Mesendoderm (in vitro differentiated cells): ENCODE data around the gene RPL31.

ENCODE experiments used
- DNase-seq: peaks from one replicate; pipeline ENCODE4 v3.0.0; 2013
- H2AK5ac ChIP-seq: 2 replicates; pipeline ENCODE4 v1.6.1; 2013; ENCODE audit warnings: low read length, inconsistent platforms
- H2BK120ac ChIP-seq: 2 replicates; pipeline ENCODE4 v1.6.1; 2013; ENCODE audit warnings: low read depth, mild to moderate bottlenecking, low read length, moderate library complexity, mixed read lengths
- H2BK15ac ChIP-seq: replicated peaks from 2 replicates; pipeline ENCODE4 v1.6.1; 2013; ENCODE audit warnings: low read depth, mild to moderate bottlenecking, moderate library complexity
- H2BK5ac ChIP-seq: 2 replicates; pipeline ENCODE4 v1.6.1; 2013; ENCODE audit warnings: low read length, inconsistent platforms
- H3K18ac ChIP-seq: 2 replicates; pipeline ENCODE4 v1.6.1; 2013; ENCODE audit warnings: mild to moderate bottlenecking, low read length, mixed read lengths
- H3K23ac ChIP-seq: one replicate; pipeline ENCODE4 v1.6.1; 2013; ENCODE audit warnings: low read length
- H3K27ac ChIP-seq: 2 replicates; pipeline ENCODE4 v1.5.1; 2013; ENCODE audit warnings: low read depth, mild to moderate bottlenecking, inconsistent platforms, low read length, moderate library complexity
- H3K27me3 ChIP-seq: 2 replicates; pipeline ENCODE4 v1.6.1; 2013; ENCODE audit warnings: low read length, control low read depth, mild to moderate bottlenecking, inconsistent platforms; ENCODE audit not compliant: insufficient read depth, poor library complexity
- H3K36me3 ChIP-seq: 2 replicates; pipeline ENCODE4 v1.6.1; 2013; ENCODE audit warnings: low read length, inconsistent platforms; ENCODE audit not compliant: control insufficient read depth, insufficient read depth
- H3K4ac ChIP-seq: one replicate; pipeline ENCODE4 v1.6.1; 2013; ENCODE audit warnings: low read depth, mild to moderate bottlenecking, low read length, moderate library complexity
- H3K4me1 ChIP-seq: 2 replicates; pipeline ENCODE4 v1.6.1; 2013; ENCODE audit warnings: low read depth, low read length, inconsistent platforms; ENCODE audit not compliant: control insufficient read depth
- H3K4me2 ChIP-seq: 2 replicates; pipeline ENCODE4 v1.6.1; 2013; ENCODE audit warnings: low read length
- H3K4me3 ChIP-seq: 2 replicates; pipeline ENCODE4 v1.5.1; 2013; ENCODE audit warnings: mild to moderate bottlenecking, low read length
- H3K56ac ChIP-seq: one replicate; pipeline ENCODE4 v1.6.1; 2013; ENCODE audit warnings: low read length
- H3K79me1 ChIP-seq: 2 replicates; pipeline ENCODE4 v1.6.1; 2013; ENCODE audit warnings: low read length, inconsistent platforms
- H3K79me2 ChIP-seq: 2 replicates; pipeline ENCODE4 v1.6.1; 2013; ENCODE audit warnings: mild to moderate bottlenecking, low read length; ENCODE audit not compliant: control insufficient read depth, insufficient read depth
- H3K9ac ChIP-seq: 2 replicates; pipeline ENCODE4 v1.6.1; 2013; ENCODE audit warnings: low read length, inconsistent platforms
- H4K5ac ChIP-seq: one replicate; pipeline ENCODE4 v1.6.1; 2013; ENCODE audit warnings: low read length
- H4K8ac ChIP-seq: one replicate; pipeline ENCODE4 v1.6.1; 2013; ENCODE audit warnings: low read depth, mild to moderate bottlenecking, control low read depth, low read length, moderate library complexity
- WGBS: extraction: QIAGEN DNeasy Blood & Tissue Kit; methylation state at CpG from one replicate; pipeline ENCODE4 v1.1.7; 2013; ENCODE audit warnings: low lambda C conversion rate, missing lambda C conversion rate; ENCODE audit not compliant: insufficient coverage; ENCODE audit errors: extremely low coverage; 5-methylcytosine and 5-hydroxymethylcytosine counted together

Gene RPL31

GRCh38 chr2:100981011-100981410, 21.1 kb upstream of the RPL31 start:
- no peaks in the 10 kb centered on the region for H3K79me1 ChIP-seq
- DNase-seq = peak; percentile 32
- H2BK120ac ChIP-seq = no peak overlapping the region
- no peak overlapping the region for H3K56ac ChIP-seq
- no peak overlapping the region for H3K4me3 ChIP-seq
- no peaks in the 10 kb centered on the region for H3K79me2 ChIP-seq
- no peak overlapping the region for H3K4me2 ChIP-seq
- no peak overlapping the region for H3K18ac ChIP-seq
- no peaks in the 10 kb centered on the region for H3K27me3 ChIP-seq
- H4K8ac ChIP-seq = no peak overlapping the region
- H3K27ac ChIP-seq = no peak overlapping the region
- H3K9ac ChIP-seq = no peak overlapping the region
- H2BK5ac ChIP-seq = no peak overlapping the region
- no peak overlapping the region for H2BK15ac ChIP-seq
- no peak overlapping the region for H3K23ac ChIP-seq
- H3K36me3 ChIP-seq = no peaks in the 10 kb centered on the region
- no peak overlapping the region for H2AK5ac ChIP-seq
- no peaks in the 10 kb centered on the region for H3K4me1 ChIP-seq
- H4K5ac ChIP-seq = no peak overlapping the region
- H3K4ac ChIP-seq = no peak overlapping the region
- no CpG with 5 or more reads among the region's 2 CpGs for WGBS

DNA sequence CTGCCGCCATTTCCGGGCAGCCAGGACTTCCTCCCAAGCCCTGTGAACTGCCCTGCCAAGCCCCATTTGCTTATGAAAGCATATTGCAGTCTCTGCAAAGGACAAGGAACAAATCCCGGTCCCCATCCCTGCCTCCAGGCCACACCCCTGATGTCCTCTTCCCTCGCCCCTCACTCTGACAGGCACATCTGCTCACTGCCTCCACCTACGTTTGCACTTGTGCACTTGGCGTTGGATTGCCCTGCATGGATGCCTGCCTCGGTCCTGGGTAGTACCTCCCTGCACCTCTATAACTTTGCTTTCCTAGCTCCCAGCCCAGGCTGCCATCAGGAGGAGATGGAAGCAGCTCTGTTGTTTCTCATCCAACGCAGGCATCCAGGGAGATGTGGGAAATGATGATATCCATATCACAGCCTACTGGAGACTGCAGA, 19.6 kb upstream of the RPL31 start:
- H2BK5ac ChIP-seq = no peak overlapping the region
- H3K4ac ChIP-seq = no peak overlapping the region
- H3K4me1 ChIP-seq = no peaks in the 10 kb centered on the region
- no peaks in the 10 kb centered on the region for H3K79me1 ChIP-seq
- DNase-seq = peak; percentile 10
- H3K4me2 ChIP-seq = no peak overlapping the region
- no peaks in the 10 kb centered on the region for H3K36me3 ChIP-seq
- no peak overlapping the region for H3K18ac ChIP-seq
- H3K23ac ChIP-seq = no peak overlapping the region
- no peak overlapping the region for H2AK5ac ChIP-seq
- H3K56ac ChIP-seq = peak overlapping the region; percentile 3
- H2BK15ac ChIP-seq = no peak overlapping the region
- H2BK120ac ChIP-seq = no peak overlapping the region
- no peaks in the 10 kb centered on the region for H3K79me2 ChIP-seq
- H3K27ac ChIP-seq = no peak overlapping the region
- no peaks in the 10 kb centered on the region for H3K27me3 ChIP-seq
- H3K9ac ChIP-seq = no peak overlapping the region
- no CpG with 5 or more reads among the region's 8 CpGs for WGBS
- no peak overlapping the region for H3K4me3 ChIP-seq
- H4K8ac ChIP-seq = no peak overlapping the region
- H4K5ac ChIP-seq = no peak overlapping the region

DNA sequence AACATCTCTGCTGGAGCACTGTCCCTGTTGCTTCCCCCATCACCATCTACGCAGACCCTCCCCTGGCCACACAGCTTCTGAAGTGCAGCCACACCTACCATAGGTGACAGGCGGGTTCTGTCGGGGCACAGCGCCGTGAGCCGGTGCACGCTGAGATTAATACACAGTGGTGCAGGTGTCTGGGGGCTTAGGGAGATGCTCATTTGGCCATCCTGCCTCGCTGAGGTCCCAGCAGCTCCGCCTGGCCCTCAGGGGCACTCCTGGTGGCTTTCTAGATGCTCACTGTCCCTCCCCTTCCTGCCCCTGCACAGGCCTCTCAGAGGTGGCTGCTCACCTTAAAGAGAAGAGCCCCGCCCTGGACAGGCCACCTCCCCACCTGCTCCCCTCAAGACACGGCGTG, 18.9 kb upstream of the RPL31 start:
- H3K79me1 ChIP-seq = no peaks in the 10 kb centered on the region
- no peak overlapping the region for H3K27ac ChIP-seq
- H3K79me2 ChIP-seq = no peaks in the 10 kb centered on the region
- no peak overlapping the region for H3K4me2 ChIP-seq
- WGBS = no CpG with 5 or more reads among the region's 12 CpGs
- no peak overlapping the region for H3K4ac ChIP-seq
- H3K36me3 ChIP-seq = no peaks in the 10 kb centered on the region
- H4K5ac ChIP-seq = no peak overlapping the region
- no peak overlapping the region for H3K56ac ChIP-seq
- DNase-seq = no peak
- no peak overlapping the region for H3K23ac ChIP-seq
- H2BK120ac ChIP-seq = no peak overlapping the region
- H2AK5ac ChIP-seq = no peak overlapping the region
- no peaks in the 10 kb centered on the region for H3K27me3 ChIP-seq
- no peak overlapping the region for H3K9ac ChIP-seq
- no peak overlapping the region for H2BK15ac ChIP-seq
- H3K4me3 ChIP-seq = no peak overlapping the region
- H3K4me1 ChIP-seq = no peaks in the 10 kb centered on the region
- no peak overlapping the region for H4K8ac ChIP-seq
- H2BK5ac ChIP-seq = no peak overlapping the region
- no peak overlapping the region for H3K18ac ChIP-seq

GRCh38 chr2:100983684-100984310, 18.3 kb upstream of the RPL31 start:
- no peak for DNase-seq
- no peak overlapping the region for H3K27ac ChIP-seq
- no peak overlapping the region for H3K4ac ChIP-seq
- no peaks in the 10 kb centered on the region for H3K36me3 ChIP-seq
- no peaks in the 10 kb centered on the region for H3K27me3 ChIP-seq
- no peak overlapping the region for H4K5ac ChIP-seq
- H4K8ac ChIP-seq = no peak overlapping the region
- no peak overlapping the region for H3K18ac ChIP-seq
- no peak overlapping the region for H2BK5ac ChIP-seq
- H3K79me1 ChIP-seq = no peaks in the 10 kb centered on the region
- no peak overlapping the region for H3K56ac ChIP-seq
- no peak overlapping the region for H3K9ac ChIP-seq
- H3K4me2 ChIP-seq = no peak overlapping the region
- no peak overlapping the region for H2AK5ac ChIP-seq
- no CpG with 5 or more reads among the region's 11 CpGs for WGBS
- no peak overlapping the region for H3K4me3 ChIP-seq
- H3K79me2 ChIP-seq = no peaks in the 10 kb centered on the region
- H3K23ac ChIP-seq = no peak overlapping the region
- no peak overlapping the region for H2BK15ac ChIP-seq
- no peak overlapping the region for H2BK120ac ChIP-seq
- H3K4me1 ChIP-seq = no peaks in the 10 kb centered on the region

DNA sequence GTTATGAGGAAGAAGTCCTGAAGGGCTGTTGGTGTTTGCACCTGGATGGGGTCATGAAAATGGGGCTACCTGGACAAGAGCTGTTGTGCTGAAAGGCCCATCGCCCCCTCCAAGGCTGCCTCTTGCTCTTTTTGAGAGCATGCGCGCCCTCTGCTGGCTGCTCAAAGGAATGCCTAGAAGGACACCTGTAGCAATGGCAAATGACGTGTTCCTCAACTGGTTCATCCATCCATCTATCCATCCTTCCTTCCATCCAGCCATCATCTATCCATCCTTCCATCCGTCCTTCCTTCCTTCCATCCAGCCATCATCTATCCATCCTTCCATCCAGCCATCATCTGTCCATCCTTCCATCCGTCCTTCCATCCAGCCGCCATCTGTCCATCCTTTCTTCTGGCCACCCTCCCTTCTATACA, 17.2 kb upstream of the RPL31 start:
- H3K56ac ChIP-seq = no peak overlapping the region
- H3K79me1 ChIP-seq = no peaks in the 10 kb centered on the region
- H2AK5ac ChIP-seq = no peak overlapping the region
- H3K4ac ChIP-seq = no peak overlapping the region
- no peak overlapping the region for H4K8ac ChIP-seq
- H3K4me1 ChIP-seq = no peaks in the 10 kb centered on the region
- no peaks in the 10 kb centered on the region for H3K36me3 ChIP-seq
- no peak overlapping the region for H3K18ac ChIP-seq
- no peaks in the 10 kb centered on the region for H3K27me3 ChIP-seq
- no peak overlapping the region for H3K4me2 ChIP-seq
- H3K27ac ChIP-seq = no peak overlapping the region
- no peak overlapping the region for H3K9ac ChIP-seq
- no peaks in the 10 kb centered on the region for H3K79me2 ChIP-seq
- H3K4me3 ChIP-seq = no peak overlapping the region
- H2BK120ac ChIP-seq = no peak overlapping the region
- H2BK5ac ChIP-seq = no peak overlapping the region
- H4K5ac ChIP-seq = no peak overlapping the region
- H2BK15ac ChIP-seq = no peak overlapping the region
- peak; percentile 85 for DNase-seq
- no CpG with 5 or more reads among the region's 7 CpGs for WGBS
- H3K23ac ChIP-seq = no peak overlapping the region

- no peak overlapping the region for H3K27ac ChIP-seq
- no peak overlapping the region for H3K4ac ChIP-seq
- no peaks in the 10 kb centered on the region for H3K4me1 ChIP-seq
- no peaks in the 10 kb centered on the region for H3K79me1 ChIP-seq
- H3K36me3 ChIP-seq = no peaks in the 10 kb centered on the region
- no peak overlapping the region for H2AK5ac ChIP-seq
- no peak overlapping the region for H4K8ac ChIP-seq
- no peak overlapping the region for H2BK5ac ChIP-seq
- H2BK15ac ChIP-seq = no peak overlapping the region
- H3K23ac ChIP-seq = no peak overlapping the region
- H3K18ac ChIP-seq = no peak overlapping the region
- no peak overlapping the region for H3K4me2 ChIP-seq
- no peaks in the 10 kb centered on the region for H3K27me3 ChIP-seq
- H3K9ac ChIP-seq = no peak overlapping the region
- no peak overlapping the region for H4K5ac ChIP-seq
- no peak overlapping the region for H3K4me3 ChIP-seq
- no peak overlapping the region for H3K56ac ChIP-seq
- WGBS = no CpG with 5 or more reads among the region's 11 CpGs
- H3K79me2 ChIP-seq = no peaks in the 10 kb centered on the region
- no peak overlapping the region for H2BK120ac ChIP-seq
- DNase-seq = no peak
Observed at GRCh38 chr2:100986157-100986556, 15.9 kb upstream of the RPL31 start.
